HCEC 1CT (cell line): ENCODE results near the gene E4F1.
"Not testable (repeated sequence)": the region's sequence is repeated elsewhere in the genome, so short reads cannot be mapped to it uniquely, and the experiment has no call there.

Experiments used
- DNase-seq: peaks from one replicate; pipeline ENCODE4 v3.0.0-alpha.2; 2017

E4F1 gene

GRCh38 chr16:2244926-2245795 lies 21.8 kb downstream of the E4F1 start:
- no peak for DNase-seq

- DNase-seq = no peak
Measured at GRCh38 chr16:2246301-2246885, 23.0 kb downstream of the E4F1 start.

DNA sequence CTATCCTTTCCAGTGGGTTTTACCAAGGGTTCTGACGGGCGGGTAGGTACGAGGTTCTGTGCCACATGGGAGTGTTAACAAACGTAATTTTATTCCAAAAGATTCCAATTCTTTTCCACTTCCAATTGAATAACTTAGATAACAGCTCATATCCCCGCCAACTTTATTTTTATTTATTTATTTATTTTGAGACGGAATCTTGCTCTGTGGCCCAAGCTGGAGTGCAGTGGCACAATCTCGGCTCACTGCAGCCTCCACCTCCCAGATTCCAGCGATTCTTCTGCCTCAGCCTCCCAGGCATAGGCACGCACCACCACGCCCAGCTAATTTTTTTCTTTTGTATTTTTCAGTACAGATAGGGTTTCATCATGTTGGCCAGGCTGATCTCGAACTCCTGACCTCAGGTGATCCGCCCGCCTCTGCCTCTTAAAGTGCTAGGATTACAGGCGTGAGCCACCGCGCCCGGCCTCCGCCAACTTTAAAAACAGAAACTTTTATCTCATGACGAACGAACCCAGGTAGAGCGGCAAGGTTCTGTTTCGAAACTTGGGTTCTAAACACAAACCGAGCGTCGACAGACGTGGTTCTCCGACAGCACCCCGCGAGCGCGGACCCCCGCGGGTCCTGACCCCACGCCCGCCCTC lies 27.4 kb downstream of the E4F1 start:
- peak; percentile 14 for DNase-seq

GRCh38 chr16:2251296-2252111 lies 28.1 kb downstream of the E4F1 start, which contains the start of gene ECI1:
ECI1 (minus strand) TSS chr16:2251587; CDS start chr16:2251566, 21 bp downstream.
- DNase-seq = peak; percentile 95

- DNase-seq = no peak
Measured at GRCh38 chr16:2252806-2253148, 29.4 kb downstream of the E4F1 start.

DNA sequence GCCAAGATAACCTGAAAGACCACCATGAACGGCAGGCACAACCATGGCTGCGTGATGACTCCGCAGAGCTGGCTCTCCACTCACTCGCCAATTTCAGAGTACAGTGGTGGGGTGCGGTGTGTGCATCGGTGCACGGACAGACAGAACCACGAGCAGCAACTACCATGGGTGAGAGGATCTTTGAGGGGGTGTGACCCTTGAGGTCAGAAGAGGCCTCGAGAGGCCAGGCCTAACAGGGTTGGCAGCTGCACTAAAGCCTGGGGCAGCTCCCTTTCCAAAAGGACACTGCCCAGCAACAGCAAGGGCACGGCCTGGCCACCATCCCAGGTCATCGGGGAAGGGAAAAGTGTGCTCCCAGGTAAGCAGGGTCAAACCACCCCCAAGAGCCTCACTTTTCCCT lies 29.9 kb downstream of the E4F1 start:
- DNase-seq = no peak

- DNase-seq = no peak
Measured at GRCh38 chr16:2256531-2257140, 33.2 kb downstream of the E4F1 start.

- DNase-seq = no peak
Measured at GRCh38 chr16:2257726-2258125, 34.3 kb downstream of the E4F1 start.

DNA sequence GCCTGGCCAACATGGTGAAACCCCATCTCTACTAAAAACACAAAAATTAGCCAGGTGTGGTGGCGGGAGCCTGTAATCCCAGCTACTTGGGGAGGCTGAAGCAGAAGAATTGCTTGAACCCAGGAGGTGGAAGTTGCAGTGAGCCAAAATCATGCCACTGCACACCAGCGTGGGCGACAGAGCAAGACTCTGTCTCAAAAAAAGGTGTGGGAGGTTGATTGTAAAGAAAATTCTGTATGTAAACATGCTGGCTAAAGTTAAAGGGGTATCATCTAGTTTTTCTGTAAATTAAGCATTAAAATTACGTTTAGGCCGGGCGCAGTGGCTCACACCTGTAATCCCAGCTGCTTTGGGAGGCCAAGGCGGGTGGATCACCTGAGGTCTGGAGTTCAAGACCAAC lies 35.1 kb downstream of the E4F1 start:
- not testable (repeated sequence) for DNase-seq

DNA sequence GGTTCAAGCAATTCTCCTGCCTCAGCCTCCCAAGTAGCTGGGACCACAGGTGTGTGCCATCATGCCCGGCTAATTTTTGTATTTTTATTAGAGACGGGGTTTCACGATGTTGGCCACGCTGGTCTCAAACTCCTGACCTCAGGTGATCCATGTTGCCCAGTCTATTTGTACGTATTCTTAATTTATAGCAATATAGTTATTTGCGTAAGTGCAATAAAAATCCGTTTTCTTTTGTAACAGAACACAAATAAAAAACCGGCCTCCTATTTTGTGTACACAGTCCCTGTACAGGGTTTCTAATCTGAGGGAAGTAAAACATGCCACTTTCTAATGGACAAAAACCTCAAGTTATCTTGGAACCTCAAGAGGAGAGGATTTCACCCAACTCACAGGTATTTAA lies 36.9 kb downstream of the E4F1 start:
- DNase-seq = no peak

DNA sequence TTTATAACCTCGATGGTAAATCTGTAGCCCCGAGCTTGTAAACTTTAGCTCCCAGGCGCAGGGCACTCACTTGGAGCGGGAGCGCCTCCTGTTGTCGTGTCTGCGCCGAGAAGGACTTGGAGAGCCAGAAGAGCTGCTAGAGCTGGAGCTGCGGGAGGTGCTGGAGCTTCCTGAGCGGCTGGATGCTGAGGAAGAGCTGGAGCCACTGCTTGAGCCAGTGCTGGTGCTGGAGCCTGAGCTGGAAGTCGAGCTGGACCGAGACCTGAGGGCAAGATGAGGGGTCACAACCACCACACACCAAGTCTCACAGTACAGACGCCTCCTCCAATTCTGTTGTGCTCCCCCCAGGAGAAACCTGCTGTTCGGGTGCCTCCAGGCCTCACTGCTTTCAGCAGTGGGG lies 39.6 kb downstream of the E4F1 start:
- DNase-seq = not testable (repeated sequence)

DNA sequence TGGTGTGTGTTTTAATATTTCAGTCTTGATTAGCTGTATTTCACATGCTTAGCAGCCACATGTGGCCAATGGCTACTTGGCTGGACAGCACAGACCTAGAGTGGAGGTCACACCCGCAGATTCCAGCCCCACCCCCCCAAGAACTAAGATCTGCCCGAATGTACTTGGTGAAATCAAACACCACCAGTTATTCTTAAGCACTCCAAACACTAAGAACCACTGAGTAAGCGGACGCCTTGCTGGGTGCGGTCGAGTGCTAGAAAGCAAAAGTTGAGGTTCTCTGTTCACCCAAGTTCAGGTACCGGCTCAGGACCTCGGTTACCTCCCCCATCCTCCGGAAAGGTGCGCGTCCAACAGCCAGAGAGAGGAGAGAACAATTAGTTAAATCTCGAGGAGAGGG lies 43.5 kb downstream of the E4F1 start:
- DNase-seq = peak; percentile 46

GRCh38 chr16:2267505-2267912 lies 44.1 kb downstream of the E4F1 start:
- peak; percentile 51 for DNase-seq

DNA sequence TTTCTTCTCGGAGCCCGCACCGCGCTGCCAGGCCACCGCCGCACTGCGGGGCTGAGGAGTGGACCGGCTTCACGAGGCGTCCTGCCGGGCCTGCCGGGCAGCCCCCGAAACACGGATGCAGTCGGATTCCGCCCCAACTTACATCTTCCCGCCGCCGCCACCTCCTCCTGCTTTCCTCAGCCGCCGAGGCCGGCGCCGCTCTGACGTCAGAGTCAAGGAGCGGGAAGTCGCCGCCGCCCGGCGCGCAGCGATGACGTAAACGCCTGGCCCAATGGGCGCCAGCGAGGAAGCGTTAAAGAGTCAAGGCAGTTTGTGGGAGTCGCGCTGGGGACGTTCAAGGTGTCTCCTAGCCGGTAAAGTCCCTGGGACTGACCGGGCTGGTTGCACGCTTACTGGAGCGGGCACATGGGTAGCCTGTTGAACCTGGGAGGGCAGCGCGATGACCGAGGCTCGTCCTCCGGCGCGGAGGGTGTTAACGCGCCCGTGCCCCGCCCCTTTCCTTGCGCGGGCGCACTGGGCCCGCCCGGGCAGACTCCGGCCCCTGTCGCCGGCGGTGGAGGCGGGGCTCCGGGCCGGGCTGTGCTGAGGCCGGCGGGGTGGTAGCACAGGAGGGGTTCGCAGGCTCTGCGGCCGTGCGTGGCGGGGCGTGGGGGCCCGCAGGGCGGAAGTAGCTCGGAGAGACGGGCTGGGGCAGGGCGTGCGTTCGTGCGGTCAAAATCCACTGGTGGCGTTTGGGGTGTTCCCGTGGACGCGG lies 44.7 kb downstream of the E4F1 start, which contains the start of gene RNPS1:
Gene RNPS1, minus strand, starts transcription at position 214 of the 754 bp plus-strand sequence. CDS start 3,483 bp downstream, outside the sequence.
- DNase-seq = peak; percentile 88

GRCh38 chr16:2270070-2270462 lies 46.7 kb downstream of the E4F1 start:
- DNase-seq = no peak

GRCh38 chr16:2270588-2271470 lies 47.4 kb downstream of the E4F1 start:
- no peak for DNase-seq

- DNase-seq = no peak
Measured at GRCh38 chr16:2271848-2272461, 48.6 kb downstream of the E4F1 start.

GRCh38 chr16:2273484-2273883 lies 50.1 kb downstream of the E4F1 start:
- no peak for DNase-seq

DNA sequence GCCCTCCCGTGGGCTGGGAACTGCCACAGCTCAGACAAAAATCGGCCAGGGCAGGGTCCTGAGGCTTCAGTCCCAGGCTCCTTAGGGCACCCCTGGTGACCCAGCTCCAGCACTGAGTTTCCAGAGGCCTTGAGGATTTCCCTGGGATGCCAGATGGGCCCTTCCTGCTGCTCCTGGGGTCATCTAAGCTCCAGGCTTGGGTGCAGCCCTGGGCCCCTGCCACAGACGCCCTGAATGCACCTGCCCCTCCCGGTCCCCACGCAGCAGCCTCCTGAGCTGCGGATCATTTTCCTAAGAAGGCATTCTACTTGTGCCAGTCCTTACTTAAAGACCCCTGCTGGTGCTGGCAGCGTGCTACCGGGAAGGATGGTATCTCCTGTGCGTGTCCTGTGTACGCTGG lies 50.5 kb downstream of the E4F1 start:
- DNase-seq = no peak
